ENCODE data around the gene CYYR1. TPM values are rescaled to one million over a fixed set of nuclear protein-coding genes. Genes with fewer than 3 reads are reported as not detected.

CYYR1 gene
- total RNA-seq, 4 donors from 2014 or later, result 3.1 to 15.9 (median 6.4) TPM

DNA sequence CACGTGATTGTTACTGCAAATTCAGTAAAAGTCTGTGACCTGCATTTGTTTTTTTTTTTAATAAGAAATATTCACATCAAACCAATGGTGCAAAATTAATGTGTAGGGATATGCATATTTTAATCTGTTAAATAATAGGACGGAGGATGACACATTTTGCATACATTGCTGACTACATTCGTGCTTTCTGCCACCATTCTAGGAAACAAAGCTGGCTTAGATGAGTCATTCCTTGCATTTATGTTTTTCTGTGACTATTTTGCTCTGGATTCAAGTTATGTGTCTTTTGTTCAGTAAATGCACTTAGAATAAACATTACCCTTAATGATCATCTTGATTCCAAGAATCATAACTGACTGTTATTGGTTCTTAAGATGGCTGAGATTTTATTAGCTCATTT is 23.9 kb upstream of the CYYR1 start:
- Histone ChIP-seq H3K9me3 (no peaks in the 10 kb centered on the region), H3K27ac (no peak overlapping the region), H3K36me3 (no peaks in the 10 kb centered on the region), H3K4me1 (no peaks in the 10 kb centered on the region), H3K4me3 (no peak overlapping the region), H3K27me3 (no peaks in the 10 kb centered on the region)
- TF ChIP-seq EP300 (IDR thresholded peaks at IDR 0.05) (no peak), CTCF (IDR thresholded peaks at IDR 0.05) (no peak), POLR2AphosphoS5 (IDR thresholded peaks at IDR 0.05) (no peak), POLR2A (IDR thresholded peaks at IDR 0.05) (no peak)
- no peak for DNase-seq (ENCODE audit: low spot score in 2 of 2)
- WGBS, result 79% methylated on average over 3 of the region's 3 CpGs

DNA sequence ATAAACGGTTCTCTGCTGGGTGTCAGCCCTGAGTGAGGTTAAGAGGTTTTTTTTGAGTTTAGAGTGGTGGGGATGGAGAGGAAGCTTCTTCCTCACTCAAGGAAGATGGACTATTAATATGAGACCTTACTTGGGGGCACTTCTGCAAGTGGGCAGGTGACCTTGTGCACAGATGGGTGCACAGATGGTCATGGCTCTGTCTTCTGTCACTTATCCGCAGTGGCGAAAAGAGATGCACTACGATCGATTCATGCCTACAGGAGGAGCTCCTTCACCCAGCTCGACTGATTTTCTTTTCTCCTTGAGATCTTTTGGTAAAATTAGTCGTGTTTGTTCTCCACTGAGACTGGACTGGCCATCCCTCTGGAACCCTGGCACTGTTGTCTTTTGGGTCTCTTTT is 22.9 kb upstream of the CYYR1 start:
- Histone ChIP-seq H3K4me1 (no peaks in the 10 kb centered on the region), H3K27me3 (no peaks in the 10 kb centered on the region), H3K27ac (no peak overlapping the region), H3K36me3 (no peaks in the 10 kb centered on the region), H3K4me3 (no peak overlapping the region), H3K9me3 (no peaks in the 10 kb centered on the region)
- no peak for DNase-seq (ENCODE audit: low spot score in 2 of 2)
- TF ChIP-seq CTCF (IDR thresholded peaks at IDR 0.05) (no peak), POLR2A (IDR thresholded peaks at IDR 0.05) (no peak), EP300 (IDR thresholded peaks at IDR 0.05) (no peak), POLR2AphosphoS5 (IDR thresholded peaks at IDR 0.05) (no peak)
- WGBS, result 96% methylated on average over 7 of the region's 7 CpGs

DNA sequence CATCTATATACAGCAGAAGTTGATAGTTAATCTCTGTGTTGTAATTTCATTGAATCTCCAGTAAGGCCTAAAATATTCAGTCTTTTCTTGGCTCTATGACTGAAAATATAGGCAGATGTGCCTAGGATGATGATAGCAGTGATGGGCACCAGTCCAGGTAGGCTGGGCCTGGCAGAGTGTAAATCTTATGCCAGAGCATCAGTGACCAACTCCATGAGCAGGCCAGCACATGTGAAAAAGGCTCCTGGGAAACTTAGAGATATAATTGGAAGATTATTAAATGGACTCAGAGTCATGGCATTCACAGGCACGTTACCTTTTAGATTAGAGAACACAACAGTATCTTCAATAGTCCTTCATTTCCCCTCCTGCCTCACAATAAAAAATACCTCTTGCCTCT is 20.7 kb upstream of the CYYR1 start:
- Histone ChIP-seq H3K27me3 (no peaks in the 10 kb centered on the region), H3K36me3 (no peaks in the 10 kb centered on the region), H3K4me3 (no peak overlapping the region), H3K9me3 (no peaks in the 10 kb centered on the region), H3K27ac (no peak overlapping the region), H3K4me1 (no peaks in the 10 kb centered on the region)
- no peak for DNase-seq (ENCODE audit: low spot score in 2 of 2)
- no peak for TF ChIP-seq POLR2AphosphoS5 (IDR thresholded peaks at IDR 0.05)
- no peak for TF ChIP-seq EP300 (IDR thresholded peaks at IDR 0.05)
- no peak for TF ChIP-seq POLR2A (IDR thresholded peaks at IDR 0.05)
- no peak for TF ChIP-seq CTCF (IDR thresholded peaks at IDR 0.05)
- WGBS, result 56% methylated on average over 1 of the region's 1 CpG

DNA sequence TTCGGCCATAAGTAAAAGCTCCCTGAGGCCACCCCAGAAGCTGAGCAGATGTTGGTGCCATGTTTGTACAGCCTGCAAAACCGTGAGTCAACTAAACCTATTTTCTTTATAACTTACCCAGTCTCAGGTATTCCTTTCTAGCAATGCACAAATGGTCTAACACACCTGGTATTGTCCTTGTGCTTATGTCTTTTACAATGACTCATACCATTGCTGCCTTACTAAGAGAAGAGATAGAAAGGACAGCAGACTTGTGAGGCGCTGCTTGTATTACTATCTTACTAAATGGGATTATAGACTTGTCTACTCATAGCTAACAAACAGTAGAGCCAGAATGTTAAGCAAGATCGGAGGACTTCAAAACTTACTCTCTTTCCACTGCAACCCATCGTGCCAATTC is 18.5 kb upstream of the CYYR1 start:
- no peak for DNase-seq (ENCODE audit: low spot score in 2 of 2)
- no peak for TF ChIP-seq CTCF (IDR thresholded peaks at IDR 0.05)
- TF ChIP-seq EP300 (IDR thresholded peaks at IDR 0.05), result no peak
- no peak for TF ChIP-seq POLR2AphosphoS5 (IDR thresholded peaks at IDR 0.05)
- TF ChIP-seq POLR2A (IDR thresholded peaks at IDR 0.05), result no peak
- H3K4me1 ChIP-seq, result no peaks in the 10 kb centered on the region
- H3K9me3 ChIP-seq, result no peaks in the 10 kb centered on the region
- H3K27ac ChIP-seq, result no peak overlapping the region
- no peaks in the 10 kb centered on the region for H3K36me3 ChIP-seq
- no peaks in the 10 kb centered on the region for H3K27me3 ChIP-seq
- 85% methylated on average over 5 of the region's 5 CpGs for WGBS
- no peak overlapping the region for H3K4me3 ChIP-seq

DNA sequence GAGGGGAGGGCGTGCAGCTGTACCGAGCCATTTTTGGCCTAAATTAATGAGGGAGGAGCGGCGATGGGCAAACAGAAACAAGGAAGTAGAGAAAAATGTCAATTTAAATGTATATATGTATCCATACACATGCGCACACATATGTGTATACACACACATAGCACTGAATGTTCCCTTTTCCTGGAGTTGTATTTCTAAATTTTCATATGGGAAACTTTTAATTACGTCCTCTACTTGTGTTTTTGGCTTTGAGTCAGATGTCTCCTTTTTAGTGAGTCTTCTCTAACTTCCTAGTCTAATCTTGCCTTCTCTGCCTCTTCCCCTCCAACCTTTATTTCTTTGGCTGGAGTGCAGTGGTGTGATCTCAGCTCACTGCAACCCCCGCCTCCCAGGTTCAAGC is 15.4 kb upstream of the CYYR1 start:
- Histone ChIP-seq H3K9me3 (no peaks in the 10 kb centered on the region), H3K36me3 (no peaks in the 10 kb centered on the region), H3K4me3 (no peak overlapping the region), H3K27me3 (no peaks in the 10 kb centered on the region), H3K4me1 (no peaks in the 10 kb centered on the region), H3K27ac (no peak overlapping the region)
- WGBS, result 40% methylated on average over 7 of the region's 7 CpGs
- no peak for TF ChIP-seq POLR2A (IDR thresholded peaks at IDR 0.05)
- TF ChIP-seq EP300 (IDR thresholded peaks at IDR 0.05), result no peak
- TF ChIP-seq CTCF (IDR thresholded peaks at IDR 0.05), result no peak
- no peak for TF ChIP-seq POLR2AphosphoS5 (IDR thresholded peaks at IDR 0.05)
- DNase-seq (ENCODE audit: low spot score in 2 of 2), result no peak

Data from suprapubic skin (tissue), 4 donors.